OCI-LY1 (cell line): ENCODE data around the gene NLRC3.

Experiments
- H2AFZ ChIP-seq: fragments of 200-600 bp; sonication (generic), shearing (Covaris generic); 2 replicates; pipeline ENCODE4 v1.6.0; 2014; ENCODE audit warnings: antibody characterized with exemption, mild to moderate bottlenecking, low read length
- H3F3A ChIP-seq: fragments of 200-600 bp; sonication (generic), shearing (Covaris generic); 2 replicates; pipeline ENCODE4 v1.6.0; 2014; ENCODE audit warnings: mild to moderate bottlenecking, antibody characterized with exemption, low read length, moderate library complexity; ENCODE audit not compliant: insufficient read depth
- H3K27ac ChIP-seq: fragments of 200-600 bp; sonication (generic); 2 replicates; pipeline ENCODE4 v1.5.1; 2014; ENCODE audit warnings: low read length, mixed run types, mild to moderate bottlenecking, low read depth; ENCODE audit not compliant: poor library complexity, severe bottlenecking
- H3K27me3 ChIP-seq: fragments of 200-600 bp; sonication (generic); 2 replicates; pipeline ENCODE4 v1.6.0; 2014; ENCODE audit warnings: antibody characterized with exemption, mild to moderate bottlenecking, low read length, moderate library complexity; ENCODE audit not compliant: insufficient read depth
- H3K36me3 ChIP-seq: fragments of 200-600 bp; sonication (generic); 2 replicates; pipeline ENCODE4 v1.6.1; 2014; ENCODE audit warnings: mild to moderate bottlenecking, antibody characterized with exemption, low read length, moderate library complexity, mixed read lengths; ENCODE audit not compliant: insufficient read depth
- H3K4me1 ChIP-seq: fragments of 200-600 bp; sonication (generic); 2 replicates; pipeline ENCODE4 v1.5.1; 2014; ENCODE audit warnings: mild to moderate bottlenecking, low read length, moderate library complexity; ENCODE audit not compliant: insufficient read depth, severe bottlenecking
- H3K4me2 ChIP-seq: fragments of 200-600 bp; sonication (generic), shearing (Covaris generic); 2 replicates; pipeline ENCODE4 v1.6.1; 2014; ENCODE audit warnings: low read length
- H3K4me3 ChIP-seq: fragments of 200-600 bp; sonication (generic); 2 replicates; pipeline ENCODE4 v1.5.1; 2014; ENCODE audit warnings: low read length, low read depth, mild to moderate bottlenecking, mixed read lengths; ENCODE audit not compliant: poor library complexity, severe bottlenecking
- H3K79me2 ChIP-seq: fragments of 200-600 bp; shearing (Covaris generic); 2 replicates; pipeline ENCODE4 v1.6.1; 2016; ENCODE audit warnings: mixed run types, low read length, mixed read lengths; ENCODE audit not compliant: insufficient read depth
- H3K9ac ChIP-seq: fragments of 200-600 bp; sonication (generic), shearing (Covaris generic); 2 replicates; pipeline ENCODE4 v1.6.1; 2014; ENCODE audit warnings: mild to moderate bottlenecking, low read length, mixed read lengths
- H3K9me2 ChIP-seq: fragments of 200-600 bp; sonication (generic), shearing (Covaris generic); 2 replicates; pipeline ENCODE4 v1.6.1; 2014; ENCODE audit warnings: low read depth, mild to moderate bottlenecking, low read length, mixed read lengths
- H3K9me3 ChIP-seq: fragments of 200-600 bp; shearing (Covaris generic); 2 replicates; pipeline ENCODE4 v1.6.1; 2014; ENCODE audit warnings: low read length, mixed read lengths
- H4K20me1 ChIP-seq: fragments of 200-600 bp; sonication (generic), shearing (Covaris generic); 2 replicates; pipeline ENCODE4 v1.6.0; 2016; ENCODE audit warnings: mild to moderate bottlenecking, low read length; ENCODE audit not compliant: insufficient read depth
- CTCF ChIP-seq: fragments of 200-600 bp; sonication (generic), shearing (Covaris generic); IDR thresholded peaks from 2 replicates; pipeline ENCODE4 v1.5.1; 2017; ENCODE audit warnings: mild to moderate bottlenecking, antibody characterized with exemption, low read length, moderate library complexity, mixed read lengths
- EZH2 ChIP-seq: fragments of 200-600 bp; sonication (generic), shearing (Covaris generic); IDR thresholded peaks from 2 replicates; pipeline ENCODE4 v1.8.0; 2017; ENCODE audit warnings: borderline replicate concordance, mixed run types, mild to moderate bottlenecking, antibody characterized with exemption, low read length, moderate library complexity, mixed read lengths

NLRC3 gene

GRCh38 chr16:3589991-3590701 lies 12.9 kb upstream of the NLRC3 start:
- Histone ChIP-seq H3K36me3 (peaks cover 31% of the 10 kb centered on the region), H3F3A (no peaks in the 10 kb centered on the region), H3K4me1 (peaks cover 22% of the 10 kb centered on the region), H4K20me1 (no peaks in the 10 kb centered on the region), H3K4me3 (no peak overlapping the region), H3K9me2 (no peaks in the 10 kb centered on the region), H3K79me2 (no peaks in the 10 kb centered on the region), H3K27me3 (no peaks in the 10 kb centered on the region), H3K4me2 (no peak overlapping the region), H2AFZ (no peak overlapping the region), H3K9ac (no peak overlapping the region), H3K9me3 (no peaks in the 10 kb centered on the region), H3K27ac (no peak overlapping the region)
- TF ChIP-seq CTCF: no peak

- no peaks in the 10 kb centered on the region for H3K9me3 ChIP-seq
- H3K36me3 ChIP-seq: peaks cover 36% of the 10 kb centered on the region
- TF ChIP-seq EZH2 (no peak), CTCF (no peak)
- no peak overlapping the region for H3K27ac ChIP-seq
- no peak overlapping the region for H2AFZ ChIP-seq
- peaks cover 22% of the 10 kb centered on the region for H3K4me1 ChIP-seq
- H3F3A ChIP-seq: no peaks in the 10 kb centered on the region
- no peaks in the 10 kb centered on the region for H3K27me3 ChIP-seq
- H3K4me2 ChIP-seq: no peak overlapping the region
- H3K9me2 ChIP-seq: no peaks in the 10 kb centered on the region
- no peak overlapping the region for H3K9ac ChIP-seq
- H3K4me3 ChIP-seq: no peak overlapping the region
- H3K79me2 ChIP-seq: no peaks in the 10 kb centered on the region
- H4K20me1 ChIP-seq: no peaks in the 10 kb centered on the region
These were observed 12.3 kb upstream of the NLRC3 start for GRCh38 chr16:3589441-3589921.

GRCh38 chr16:3589001-3589400 lies 11.8 kb upstream of the NLRC3 start:
- no peak overlapping the region for H3K4me2 ChIP-seq
- H3K4me3 ChIP-seq: no peak overlapping the region

More at GRCh38 chr16:3589001-3589400, 11.8 kb upstream of the NLRC3 start:
- Histone ChIP-seq H3K9me2 (no peaks in the 10 kb centered on the region), H3K27ac (no peak overlapping the region), H3K27me3 (no peaks in the 10 kb centered on the region), H3K36me3 (peaks cover 39% of the 10 kb centered on the region), H2AFZ (no peak overlapping the region), H3K9me3 (no peaks in the 10 kb centered on the region), H3K9ac (no peak overlapping the region), H4K20me1 (no peaks in the 10 kb centered on the region), H3K79me2 (no peaks in the 10 kb centered on the region), H3F3A (no peaks in the 10 kb centered on the region), H3K4me1 (peaks cover 22% of the 10 kb centered on the region)
- TF ChIP-seq EZH2: no peak
- TF ChIP-seq CTCF: no peak
